ENCODE results near the gene ZC3HAV1L. TPM values are rescaled to one million over a fixed set of nuclear protein-coding genes. Genes with fewer than 3 reads are reported as not detected.
"Not testable (repeated sequence)": the region's sequence is repeated elsewhere in the genome, so short reads cannot be mapped to it uniquely, and the experiment has no call there.

The ZC3HAV1L gene
- total RNA-seq, 1 experiment from 2014 or later: 34.2 TPM

DNA sequence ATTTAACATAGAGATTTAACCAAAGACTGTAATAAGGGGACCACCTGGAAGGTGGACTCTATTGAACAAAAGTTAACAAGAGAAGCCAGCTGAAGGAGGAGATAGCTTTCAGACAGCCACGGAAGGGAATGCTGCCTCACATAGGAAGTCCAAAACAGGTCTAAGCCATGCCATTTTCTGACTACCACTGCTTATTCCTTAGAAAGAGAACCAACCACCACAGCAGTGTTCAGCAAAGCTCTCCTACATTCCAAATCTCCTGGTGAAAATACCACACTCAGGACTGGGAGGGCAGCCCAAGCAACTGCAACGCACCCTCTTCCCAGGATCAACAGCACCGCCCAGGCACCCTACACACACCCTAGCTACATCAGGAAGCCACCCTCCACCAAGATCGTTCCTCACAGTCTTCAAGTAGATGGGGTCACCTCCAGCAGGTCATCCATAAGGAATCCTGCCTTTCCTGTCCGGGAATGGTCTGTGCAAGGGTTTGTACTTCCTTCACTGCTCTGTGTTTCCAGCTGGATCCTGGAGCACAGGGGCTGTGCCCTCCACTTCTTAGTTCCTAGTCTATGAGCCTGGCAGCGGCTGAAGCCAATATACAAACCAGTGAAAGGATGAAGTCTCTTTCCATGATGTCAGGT, 57.2 kb downstream of the ZC3HAV1L start:
- Histone ChIP-seq H3K4me1 (replicated peaks; ENCODE audit: insufficient read depth) (peaks cover 25% of the 10 kb centered on the region), H3K79me2 (ENCODE audit: low read depth) (peaks cover 61% of the 10 kb centered on the region), H3K27ac (no peak overlapping the region), H3K4me2 (peak overlapping the region; percentile 78), H3K27me3 (ENCODE audit: insufficient read depth, low read depth) (no peaks in the 10 kb centered on the region), H3K9me2 (ENCODE audit: insufficient read depth) (no peaks in the 10 kb centered on the region), H3K4me3 (no peak overlapping the region), H3F3A (ENCODE audit: insufficient read depth, low read depth) (peaks cover 20% of the 10 kb centered on the region; the same call in 1 of the 2 replicates), H3K36me3 (ENCODE audit: low read depth) (no peaks in the 10 kb centered on the region), H3K9me3 (ENCODE audit: insufficient read depth, low read depth) (no peaks in the 10 kb centered on the region), H2AFZ (no peak overlapping the region), H4K20me1 (ENCODE audit: insufficient read depth) (no peaks in the 10 kb centered on the region; the same call in 1 of the 2 replicates)
- ChIA-PET POLR2A (ENCODE audit: unreplicated experiment) (interaction anchor here (0.9 kb wide), 1 partner anchor 92 kb away, joined by 3 read pairs; no protein-coding TSS in a partner anchor), CTCF (interaction anchor here (1.3 kb wide), 1 partner anchor 92 kb away, joined by 4 read pairs; no protein-coding TSS in a partner anchor)
- DNase-seq: peak in 1 of 2 experiments; percentile 44
- TF ChIP-seq, protein P1, sequence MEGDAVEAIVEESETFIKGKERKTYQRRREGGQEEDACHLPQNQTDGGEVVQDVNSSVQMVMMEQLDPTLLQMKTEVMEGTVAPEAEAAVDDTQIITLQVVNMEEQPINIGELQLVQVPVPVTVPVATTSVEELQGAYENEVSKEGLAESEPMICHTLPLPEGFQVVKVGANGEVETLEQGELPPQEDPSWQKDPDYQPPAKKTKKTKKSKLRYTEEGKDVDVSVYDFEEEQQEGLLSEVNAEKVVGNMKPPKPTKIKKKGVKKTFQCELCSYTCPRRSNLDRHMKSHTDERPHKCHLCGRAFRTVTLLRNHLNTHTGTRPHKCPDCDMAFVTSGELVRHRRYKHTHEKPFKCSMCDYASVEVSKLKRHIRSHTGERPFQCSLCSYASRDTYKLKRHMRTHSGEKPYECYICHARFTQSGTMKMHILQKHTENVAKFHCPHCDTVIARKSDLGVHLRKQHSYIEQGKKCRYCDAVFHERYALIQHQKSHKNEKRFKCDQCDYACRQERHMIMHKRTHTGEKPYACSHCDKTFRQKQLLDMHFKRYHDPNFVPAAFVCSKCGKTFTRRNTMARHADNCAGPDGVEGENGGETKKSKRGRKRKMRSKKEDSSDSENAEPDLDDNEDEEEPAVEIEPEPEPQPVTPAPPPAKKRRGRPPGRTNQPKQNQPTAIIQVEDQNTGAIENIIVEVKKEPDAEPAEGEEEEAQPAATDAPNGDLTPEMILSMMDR (conservative IDR thresholded peaks at IDR 0.05): no peak
- no peak for TF ChIP-seq EZH2 (IDR thresholded peaks at IDR 0.05; ENCODE audit: low read depth)
- no TSS peak for BruUV-seq (replicated peaks)
- intact Hi-C loops (cut with micrococcal nuclease; ENCODE audit: unreplicated experiment): no loop called here

DNA sequence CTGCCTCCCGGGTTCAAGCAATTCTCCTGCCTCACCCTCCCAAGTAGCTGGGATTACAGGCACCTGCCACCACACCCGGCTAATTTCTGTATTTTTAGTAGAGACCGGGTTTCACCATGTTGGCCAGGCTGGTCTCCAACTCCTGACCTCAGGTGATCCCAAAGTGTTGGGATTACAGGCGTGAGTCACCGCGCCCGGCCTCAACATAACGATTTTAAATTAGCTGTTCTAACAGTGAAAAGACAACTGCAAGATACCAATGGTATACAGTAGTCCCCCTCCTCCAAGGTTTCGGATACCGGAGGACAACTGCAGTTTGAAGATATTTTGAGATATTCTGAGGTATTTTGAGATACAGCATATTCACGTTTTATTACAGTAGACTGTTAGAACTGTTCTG, 59.7 kb downstream of the ZC3HAV1L start:
- H3K27me3 ChIP-seq (ENCODE audit: insufficient read depth, low read depth); POLR2A ChIA-PET (ENCODE audit: unreplicated experiment); CTCF ChIA-PET; H3F3A ChIP-seq (ENCODE audit: insufficient read depth, low read depth); BruUV-seq (replicated peaks); intact Hi-C loops (cut with micrococcal nuclease; ENCODE audit: unreplicated experiment); H3K4me2 ChIP-seq; H3K27ac ChIP-seq; H3K9me3 ChIP-seq (ENCODE audit: insufficient read depth, low read depth); H3K4me3 ChIP-seq; H3K36me3 ChIP-seq (ENCODE audit: low read depth); H3K9me2 ChIP-seq (ENCODE audit: insufficient read depth); DNase-seq; H2AFZ ChIP-seq; H4K20me1 ChIP-seq (ENCODE audit: insufficient read depth): not testable (repeated sequence)
- Histone ChIP-seq H3K4me1 (replicated peaks; ENCODE audit: insufficient read depth) (peaks cover 20% of the 10 kb centered on the region), H3K79me2 (ENCODE audit: low read depth) (peaks cover 61% of the 10 kb centered on the region)

Other genes starting within 250 kb of the ZC3HAV1L start
- not detected in 2 replicates for gene TMEM213, start 238.0 kb downstream of the ZC3HAV1L start, total RNA-seq (2021)
- gene ATP6V0A4, start 237.8 kb downstream of the ZC3HAV1L start, total RNA-seq (2021): 4.8 and 9.1 TPM in 2 replicates
- 20.2 and 26.6 TPM in 2 replicates for gene KIAA1549, start 54.7 kb downstream of the ZC3HAV1L start, total RNA-seq (2021)
- gene ZC3HAV1, start 73.7 kb upstream of the ZC3HAV1L start, total RNA-seq (2021): 30.8 and 36.7 TPM in 2 replicates
- 20.3 and 34.1 TPM in 2 replicates for gene UBN2, start 195.2 kb upstream of the ZC3HAV1L start, total RNA-seq (2021)